GM18517 (cell line): ENCODE results near the gene CABS1.

Experiments used
- ATAC-seq: cut with Tn5 transposase; IDR thresholded peaks from one replicate; pipeline ENCODE4 v1.9.1; 2021; ENCODE audit warnings: mild to moderate bottlenecking, moderate library complexity; ENCODE audit not compliant: unreplicated experiment

CABS1 gene

GRCh38 chr4:70380578-70380977, 45.8 kb downstream of the CABS1 start:
- ATAC-seq, result no peak

- no peak for ATAC-seq
Observed at GRCh38 chr4:70382691-70383181, 48.0 kb downstream of the CABS1 start, which contains the start of gene SMR3B. SMR3B (plus strand) TSS chr4:70383131; CDS start chr4:70384511, 1,380 bp downstream.
